Endothelial cell of umbilical vein (primary cell): ENCODE data around the gene LMAN1L. TPM values are rescaled to one million over a fixed set of nuclear protein-coding genes. Genes with fewer than 3 reads are reported as not detected.
A peak's percentile ranks its signal among the peaks of the same experiment; 100 is the strongest.

Experiments
- BruUV-seq: library from RNA; stranded (reverse); fragments of 400-500 nt; replicated peaks from 2 replicates; lab custom pipeline; 2021; lab: Mats Ljungman, UMichigan
- CTCF ChIA-PET: fragments of 300-600, 350-600 bp; sonication (Branson Sonifier 250); formaldehyde crosslinking; loops from one replicate; lab custom pipeline; 2021; ENCODE audit warnings: antibody characterized with exemption, inconsistent platforms; lab: Charles Lee
- POLR2A ChIA-PET: fragments of 300-600, 350-600 bp; sonication (Branson Sonifier 250); formaldehyde crosslinking; loops from one replicate; lab custom pipeline; 2021; ENCODE audit warnings: antibody characterized with exemption, inconsistent platforms; lab: Charles Lee
- DNase-seq: peaks from one replicate; pipeline ENCODE4 v3.0.0-alpha.2; 2011; ENCODE audit warnings: low read depth, low spot score
- FAIRE-seq: peaks from 2 replicates; lab custom pipeline; 2011; peaks lifted over from hg19 to GRCh38; lab: Jason Lieb, UNC
- H2AFZ ChIP-seq: 2 replicates; pipeline ENCODE4 v1.6.0; 2012; ENCODE audit warnings: low read depth, low read length, control low read depth, inconsistent platforms
- H3K27ac ChIP-seq: 2 replicates; pipeline ENCODE4 v1.5.1; 2011; ENCODE audit warnings: low read depth, mild to moderate bottlenecking, control low read depth, low read length, moderate library complexity; ENCODE audit not compliant: insufficient read depth
- H3K27me3 ChIP-seq, 2 experiments: 2 replicates each; pipeline versions ENCODE4 v1.6.0 to v1.6.1; 2011; ENCODE audit warnings: low read length in 2 of 2, mixed read lengths in 1 of 2; ENCODE audit not compliant: control insufficient read depth in 2 of 2, insufficient read depth in 2 of 2
- H3K36me3 ChIP-seq, 2 experiments: 2 replicates in 1 of 2; 3 replicates in 1 of 2; pipeline ENCODE4 v1.5.1; 2011; ENCODE audit warnings: low read length in 2 of 2, mild to moderate bottlenecking in 1 of 2, moderate library complexity in 1 of 2; ENCODE audit not compliant: control insufficient read depth in 2 of 2, insufficient read depth in 2 of 2; ENCODE audit errors: extremely low read depth in 1 of 2
- H3K4me1 ChIP-seq: 3 replicates; pipeline ENCODE4 v1.5.1; 2011; ENCODE audit warnings: mild to moderate bottlenecking, low read length; ENCODE audit not compliant: control insufficient read depth, insufficient read depth; ENCODE audit errors: extremely low read depth
- H3K4me2 ChIP-seq: 2 replicates; pipeline ENCODE4 v1.6.1; 2011; ENCODE audit warnings: low read length, control low read depth, mixed read lengths; ENCODE audit not compliant: insufficient read depth
- H3K4me3 ChIP-seq, 3 experiments: fragments of 200-600 bp in 1 of 3; sonication (generic), shearing (Covaris generic) in 1 of 3; replicated peaks in 1 of 3; 2 replicates each; pipeline ENCODE4 v1.5.1; 2011 to 2016; ENCODE audit warnings: control low read depth in 3 of 3, low read length in 3 of 3, mild to moderate bottlenecking in 2 of 3, inconsistent platforms in 1 of 3, low read depth in 1 of 3, moderate library complexity in 1 of 3; ENCODE audit not compliant: insufficient read depth in 1 of 3
- H3K79me2 ChIP-seq: 2 replicates; pipeline ENCODE4 v1.6.0; 2012; ENCODE audit warnings: low read length, inconsistent platforms; ENCODE audit not compliant: control insufficient read depth, insufficient read depth
- H3K9ac ChIP-seq: replicated peaks from 2 replicates; pipeline ENCODE3; 2011; ENCODE audit warnings: low read length, control low read depth; ENCODE audit not compliant: insufficient read depth; ENCODE audit errors: extremely low read depth
- H3K9me1 ChIP-seq: replicated peaks from 3 replicates; pipeline ENCODE4 v1.6.0; 2011; ENCODE audit warnings: mild to moderate bottlenecking, low read length; ENCODE audit not compliant: control insufficient read depth, insufficient read depth; ENCODE audit errors: extremely low read depth
- H3K9me3 ChIP-seq: replicated peaks from 2 replicates; pipeline ENCODE4 v1.5.1; 2012; ENCODE audit warnings: low read length, inconsistent platforms; ENCODE audit not compliant: control insufficient read depth, insufficient read depth
- H4K20me1 ChIP-seq: replicated peaks from 2 replicates; pipeline ENCODE3; 2011; ENCODE audit warnings: mild to moderate bottlenecking, low read length; ENCODE audit not compliant: control insufficient read depth, insufficient read depth; ENCODE audit errors: extremely low read depth
- FOS ChIP-seq: IDR thresholded peaks from 2 replicates; pipeline ENCODE4 v1.6.1; 2011; ENCODE audit warnings: mild to moderate bottlenecking, low read length, moderate library complexity, borderline replicate concordance; ENCODE audit not compliant: insufficient read depth
- JUN ChIP-seq: IDR thresholded peaks from 2 replicates; pipeline ENCODE4 v1.6.1; 2011; ENCODE audit warnings: borderline replicate concordance, low read depth; ENCODE audit not compliant: insufficient read length, insufficient read depth
- MYC ChIP-seq: IDR thresholded peaks from one replicate; pipeline ENCODE4 v1.6.1; 2011; ENCODE audit warnings: mild to moderate bottlenecking, low read depth, low read length
- POLR2A ChIP-seq: IDR thresholded peaks from 2 replicates; pipeline ENCODE4 v1.6.1; 2012; ENCODE audit warnings: low read depth, mild to moderate bottlenecking, control low read depth, low read length
- POLR2AphosphoS5 ChIP-seq: IDR thresholded peaks from 2 replicates; pipeline ENCODE4 v1.6.1; 2012; ENCODE audit warnings: low read depth, mild to moderate bottlenecking, control low read depth, low read length, moderate library complexity; ENCODE audit not compliant: insufficient read depth
- dilution Hi-C: fragments of 300-500 bp; cut with MboI; formaldehyde crosslinking; loops from one replicate; pipeline ENCODE4 v1.15.0; 2019; ENCODE audit warnings: low sequenced_read_pairs; ENCODE audit not compliant: extremely low pct_ligation_motif_present
- intact Hi-C: fragments of 100-400 bp; cut with micrococcal nuclease; formaldehyde crosslinking; loops from one replicate; pipeline ENCODE4 v1.10.0; 2022
- polyA plus RNA-seq, 4 experiments: library from polyadenylated mRNA; depleted of rRNA in 3 of 4; stranded (reverse) in 3 of 4; unstranded in 1 of 4; fragments of >200 nt; gene quantifications; 2 replicates each; pipeline versions ENCODE4 v1.2.1 to v1.2.3, GENCODE V29; 2011 to 2012; ENCODE audit warnings: missing spikeins in 1 of 4
- total RNA-seq: library from RNA; stranded (reverse); gene quantifications from 2 replicates; pipeline ENCODE4 v1.2.3, GENCODE V29; 2021
- TF ChIP-seq, protein P1 (sequence below), 2 donors: IDR thresholded peaks; 1 replicate in 1 of 2; 2 replicates in 1 of 2; pipeline ENCODE4 v1.5.1; 2011; ENCODE audit warnings: low read length in 2 of 2, mild to moderate bottlenecking in 2 of 2, moderate library complexity in 2 of 2, control low read depth in 1 of 2, inconsistent platforms in 1 of 2, low read depth in 1 of 2; ENCODE audit not compliant: insufficient read depth in 1 of 2; ENCODE audit errors: extremely low read depth in 1 of 2

LMAN1L gene
- total and polyA plus RNA-seq, 2 donors (not counting 3 experiments of a cell fraction or from before 2014, with no cell fraction given): not detected

DNA sequence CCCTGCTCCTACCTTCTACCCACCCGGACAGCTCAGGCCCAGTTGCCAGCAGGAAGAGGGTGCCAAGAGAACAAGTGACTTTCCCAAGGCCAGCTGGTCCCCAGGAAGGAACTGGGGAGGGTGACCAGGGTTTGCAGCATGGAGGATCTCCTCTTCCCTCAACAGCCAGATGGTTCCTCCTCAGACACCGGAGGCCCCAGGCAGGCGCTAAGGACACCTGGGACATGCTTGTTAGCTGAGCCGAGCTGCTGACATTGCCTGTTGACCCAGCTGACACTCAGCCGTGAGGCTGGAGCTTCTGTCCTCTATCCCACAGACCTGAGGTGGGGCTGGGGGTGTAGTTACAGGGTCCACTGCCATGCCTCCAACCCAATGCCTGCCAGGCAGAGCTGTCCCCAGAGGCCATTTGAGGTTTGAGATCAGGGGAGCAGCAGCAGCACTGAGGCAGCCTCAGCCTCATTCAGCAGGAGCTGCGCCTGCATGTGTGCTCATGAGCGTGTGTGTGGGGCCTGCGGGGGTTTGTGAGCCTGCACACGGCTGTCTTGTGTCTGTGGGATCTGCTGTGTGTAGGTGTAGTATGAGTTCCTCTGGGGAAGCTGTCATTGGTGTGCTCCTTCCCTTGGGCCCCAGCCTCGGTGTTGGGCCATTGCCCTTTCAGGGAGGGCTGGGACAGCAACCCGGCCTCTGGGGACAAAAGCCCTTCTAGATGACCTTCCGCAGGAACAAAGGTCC is 20.9 kb downstream of the LMAN1L start:
- DNase-seq (no peak), FAIRE-seq (no peak)
- intact Hi-C loops: loop anchor here (2.0 kb wide), 1 partner anchor 33 kb away; no protein-coding TSS in a partner anchor
- ChIA-PET POLR2A (no interaction called here), CTCF (interaction anchor here (0.7 to 1.4 kb wide), 2 partner anchors 62 to 65 kb away, joined by 3 to 14 read pairs; no protein-coding TSS in a partner anchor)
- H3K27me3 ChIP-seq: peaks cover 0 to 5% of the 10 kb centered on the region in 2 experiments
- no peak overlapping the region for H2AFZ ChIP-seq
- no peaks in the 10 kb centered on the region for H4K20me1 ChIP-seq
- no peak overlapping the region for H3K9ac ChIP-seq
- H3K9me3 ChIP-seq: no peaks in the 10 kb centered on the region
- H3K4me2 ChIP-seq: no peak overlapping the region
- H3K27ac ChIP-seq: no peak overlapping the region
- dilution Hi-C loops: no loop called here
- no TSS peak for BruUV-seq
- TF ChIP-seq FOS (no peak), MYC (no peak), JUN (no peak), POLR2A (no peak)
- H3K4me3 ChIP-seq: no peak overlapping the region
- H3K79me2 ChIP-seq: no peaks in the 10 kb centered on the region
- no peaks in the 10 kb centered on the region for H3K4me1 ChIP-seq
- H3K36me3 ChIP-seq: peaks cover 0 to 4% of the 10 kb centered on the region in 2 experiments
- no peaks in the 10 kb centered on the region for H3K9me1 ChIP-seq

GRCh38 chr15:74835312-74835823 is 22.7 kb downstream of the LMAN1L start:
- no peak overlapping the region for H3K4me2 ChIP-seq
- no TSS peak for BruUV-seq
- dilution Hi-C loops (no loop called here), intact Hi-C loops (loop anchor here (1.0 to 2.0 kb wide), 2 partner anchors 35 to 64 kb away; no protein-coding TSS in a partner anchor)
- POLR2A ChIA-PET: no interaction called here
- no peaks in the 10 kb centered on the region for H3K4me1 ChIP-seq
- peaks cover 0 to 6% of the 10 kb centered on the region in 2 experiments for H3K36me3 ChIP-seq
- H3K27ac ChIP-seq: no peak overlapping the region
- TF ChIP-seq, protein P1, sequence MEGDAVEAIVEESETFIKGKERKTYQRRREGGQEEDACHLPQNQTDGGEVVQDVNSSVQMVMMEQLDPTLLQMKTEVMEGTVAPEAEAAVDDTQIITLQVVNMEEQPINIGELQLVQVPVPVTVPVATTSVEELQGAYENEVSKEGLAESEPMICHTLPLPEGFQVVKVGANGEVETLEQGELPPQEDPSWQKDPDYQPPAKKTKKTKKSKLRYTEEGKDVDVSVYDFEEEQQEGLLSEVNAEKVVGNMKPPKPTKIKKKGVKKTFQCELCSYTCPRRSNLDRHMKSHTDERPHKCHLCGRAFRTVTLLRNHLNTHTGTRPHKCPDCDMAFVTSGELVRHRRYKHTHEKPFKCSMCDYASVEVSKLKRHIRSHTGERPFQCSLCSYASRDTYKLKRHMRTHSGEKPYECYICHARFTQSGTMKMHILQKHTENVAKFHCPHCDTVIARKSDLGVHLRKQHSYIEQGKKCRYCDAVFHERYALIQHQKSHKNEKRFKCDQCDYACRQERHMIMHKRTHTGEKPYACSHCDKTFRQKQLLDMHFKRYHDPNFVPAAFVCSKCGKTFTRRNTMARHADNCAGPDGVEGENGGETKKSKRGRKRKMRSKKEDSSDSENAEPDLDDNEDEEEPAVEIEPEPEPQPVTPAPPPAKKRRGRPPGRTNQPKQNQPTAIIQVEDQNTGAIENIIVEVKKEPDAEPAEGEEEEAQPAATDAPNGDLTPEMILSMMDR (IDR thresholded peaks at IDR 0.05; ENCODE audit: extremely low read depth in 1 of 2, insufficient read depth in 1 of 2, low read depth in 1 of 2, low read length in 2 of 2): peak; percentile 86 to 87
- TF ChIP-seq POLR2AphosphoS5: no peak
- H3K4me3 ChIP-seq: no peak overlapping the region
- H3K27me3 ChIP-seq: no peaks in the 10 kb centered on the region
- no peaks in the 10 kb centered on the region for H3K9me1 ChIP-seq
- H2AFZ ChIP-seq: no peak overlapping the region
- H3K9ac ChIP-seq: no peak overlapping the region
- FAIRE-seq (peak; percentile 77), DNase-seq (peak; percentile 51)
- H4K20me1 ChIP-seq: no peaks in the 10 kb centered on the region
- no peaks in the 10 kb centered on the region for H3K9me3 ChIP-seq
- H3K79me2 ChIP-seq: no peaks in the 10 kb centered on the region
- CTCF ChIA-PET: interaction anchor here (0.5 to 2.2 kb wide), 12 partner anchors 9 to 88 kb away, joined by 3 to 28 read pairs (median 6); partner anchors contain the start of genes CPLX3 and CSK
